Thyroid gland (tissue), 4 donors: ENCODE data around the gene ANKHD1. TPM values are rescaled to one million over a fixed set of nuclear protein-coding genes. Genes with fewer than 3 reads are reported as not detected.

Source experiments
- DNase-seq, 2 donors: peaks; one replicate each; pipeline ENCODE4 v3.0.0-alpha.2; 2019
- H3K27ac ChIP-seq, 3 donors: fragments of 200-600 bp; sonication (generic); 1 replicate in 2 of 3; 2 replicates in 1 of 3; pipeline ENCODE4 v1.5.1; 2016 to 2019; ENCODE audit warnings: mild to moderate bottlenecking in 1 of 3, moderate library complexity in 1 of 3
- H3K27me3 ChIP-seq: fragments of 200-600 bp; sonication (generic); one replicate; pipeline ENCODE4 v1.5.1; 2019
- H3K36me3 ChIP-seq, 2 donors: fragments of 200-600 bp; sonication (generic); one replicate each; pipeline ENCODE4 v1.5.1; 2016 to 2019
- H3K4me1 ChIP-seq, 2 donors: fragments of 200-600 bp; sonication (generic); one replicate each; pipeline ENCODE4 v1.5.1; 2017 to 2019
- H3K4me3 ChIP-seq, 3 donors: fragments of 200-600 bp; sonication (generic); replicated peaks in 1 of 3; 1 replicate in 2 of 3; 2 replicates in 1 of 3; pipeline ENCODE4 v1.5.1; 2016; ENCODE audit warnings: mild to moderate bottlenecking in 1 of 3
- H3K9me3 ChIP-seq: fragments of 200-600 bp; sonication (generic); one replicate; pipeline ENCODE4 v1.5.1; 2017
- CTCF ChIP-seq, 6 experiments: fragments of 200-600 bp in 3 of 6; fragments of 450-650 bp in 3 of 6; sonication (generic) in 3 of 6; IDR thresholded peaks; one replicate each; pipeline ENCODE4 v1.5.1; 2016 to 2019; ENCODE audit warnings: antibody characterized with exemption in 6 of 6, mild to moderate bottlenecking in 2 of 6, inconsistent platforms in 1 of 6, moderate library complexity in 1 of 6
- POLR2A ChIP-seq, 2 donors: fragments of 450-650 bp; IDR thresholded peaks; one replicate each; pipeline ENCODE4 v1.6.1; 2017; ENCODE audit warnings: antibody characterized with exemption in 2 of 2, mild to moderate bottlenecking in 2 of 2, moderate library complexity in 1 of 2
- WGBS, 2 donors: methylation state at CpG; one replicate each; pipeline ENCODE4 v1.1.5; 2017; 5-methylcytosine and 5-hydroxymethylcytosine counted together
- intact Hi-C: fragments of 100-400 bp; cut with DNase I; formaldehyde crosslinking; loops from one replicate; pipeline ENCODE4 v1.15.1; 2023
- total RNA-seq, 4 donors: library from RNA; depleted of rRNA; stranded (reverse); fragments of >200 nt; gene quantifications; one replicate each; pipeline ENCODE4 v1.2.3, GENCODE V29; 2016

ANKHD1 gene
- total RNA-seq, 4 donors from 2014 or later: 148 to 247 (median 163) TPM

- no peaks in the 10 kb centered on the region for H3K27me3 ChIP-seq
- 87 to 91% methylated on average over 2 of the region's 2 CpGs for WGBS, 2 donors
- no peak for DNase-seq
- H3K9me3 ChIP-seq: no peaks in the 10 kb centered on the region
- peaks cover 17 to 33% of the 10 kb centered on the region in 2 donors for H3K4me1 ChIP-seq
- H3K27ac ChIP-seq: no peak overlapping the region
- intact Hi-C loops: no loop called here
- no peak overlapping the region for H3K4me3 ChIP-seq
- TF ChIP-seq CTCF (IDR thresholded peaks at IDR 0.05) (no peak), POLR2A (IDR thresholded peaks at IDR 0.05) (no peak)
- H3K36me3 ChIP-seq: peaks cover 12 to 21% of the 10 kb centered on the region in 2 donors
Observed at GRCh38 chr5:140553657-140554056, 152.0 kb downstream of the ANKHD1 start.

- Histone ChIP-seq H3K4me3 (no peak overlapping the region), H3K4me1 (peaks cover 11 to 25% of the 10 kb centered on the region in 2 donors), H3K36me3 (peaks cover 12 to 21% of the 10 kb centered on the region in 2 donors), H3K27ac (no peak overlapping the region), H3K9me3 (no peaks in the 10 kb centered on the region), H3K27me3 (no peaks in the 10 kb centered on the region)
- TF ChIP-seq POLR2A (IDR thresholded peaks at IDR 0.05): no peak
- no peak for TF ChIP-seq CTCF (IDR thresholded peaks at IDR 0.05)
- no peak for DNase-seq
- intact Hi-C loops: no loop called here
- WGBS, 2 donors: 68 to 70% methylated on average over 2 of the region's 2 CpGs
Observed at GRCh38 chr5:140554454-140554853, 152.8 kb downstream of the ANKHD1 start.

GRCh38 chr5:140555747-140556312 is 154.2 kb downstream of the ANKHD1 start:
- no peak overlapping the region for H3K4me3 ChIP-seq
- DNase-seq: no peak
- no peaks in the 10 kb centered on the region for H3K27me3 ChIP-seq
- TF ChIP-seq POLR2A (IDR thresholded peaks at IDR 0.05) (no peak), CTCF (IDR thresholded peaks at IDR 0.05) (no peak)
- intact Hi-C loops: no loop called here
- no peaks in the 10 kb centered on the region for H3K9me3 ChIP-seq
- peak overlapping the region in 1 of 3 donors; percentile 1 for H3K27ac ChIP-seq
- H3K4me1 ChIP-seq: peaks cover 9 to 22% of the 10 kb centered on the region in 2 donors
- WGBS, 2 donors: 71 to 77% methylated on average over 1 of the region's 1 CpG
- H3K36me3 ChIP-seq: peaks cover 12 to 13% of the 10 kb centered on the region in 2 donors

GRCh38 chr5:140556438-140556837 is 154.8 kb downstream of the ANKHD1 start:
- Histone ChIP-seq H3K36me3 (peaks cover 9 to 10% of the 10 kb centered on the region in 2 donors), H3K4me1 (peaks cover 9 to 22% of the 10 kb centered on the region in 2 donors), H3K4me3 (peak overlapping the region; percentile 22 to 91 (median 66)), H3K27me3 (no peaks in the 10 kb centered on the region), H3K27ac (peak overlapping the region in 1 of 3 donors; percentile 65), H3K9me3 (no peaks in the 10 kb centered on the region)
- TF ChIP-seq POLR2A (IDR thresholded peaks at IDR 0.05) (no peak), CTCF (IDR thresholded peaks at IDR 0.05) (no peak)
- intact Hi-C loops: no loop called here
- 4 to 5% methylated on average over 6 of the region's 6 CpGs for WGBS, 2 donors
- DNase-seq: no peak

- Histone ChIP-seq H3K27ac (peak within 1 kb of the TSS; percentile 50 to 83 (median 65)), H3K4me3 (peak within 1 kb of the TSS; percentile 22 to 91 (median 66)), H3K4me1 (peaks cover 9 to 22% of the 10 kb centered on the region in 2 donors), H3K27me3 (no peaks in the 10 kb centered on the region), H3K36me3 (peaks cover 5 to 10% of the 10 kb centered on the region in 2 donors), H3K9me3 (no peaks in the 10 kb centered on the region)
- WGBS, 2 donors: 2 to 11% methylated on average over 1 to 14 of the region's 46 CpGs
- intact Hi-C loops: no loop called here
- no peak for TF ChIP-seq CTCF (IDR thresholded peaks at IDR 0.05)
- TF ChIP-seq POLR2A (IDR thresholded peaks at IDR 0.05): peak in 1 of 2 donors; percentile 95
- DNase-seq: peak; percentile 90 to 92
Observed at GRCh38 chr5:140557136-140557805, 155.6 kb downstream of the ANKHD1 start, which contains the start of gene SRA1. Gene SRA1, minus strand, starts transcription at chr5:140557473. Its CDS starts 21 bp downstream, at chr5:140557452.
